ENCODE measurements around the gene SSX7.
"Not testable (repeated sequence)": the region's sequence is repeated elsewhere in the genome, so short reads cannot be mapped to it uniquely, and the experiment has no call there.

SSX7 gene, protein sequence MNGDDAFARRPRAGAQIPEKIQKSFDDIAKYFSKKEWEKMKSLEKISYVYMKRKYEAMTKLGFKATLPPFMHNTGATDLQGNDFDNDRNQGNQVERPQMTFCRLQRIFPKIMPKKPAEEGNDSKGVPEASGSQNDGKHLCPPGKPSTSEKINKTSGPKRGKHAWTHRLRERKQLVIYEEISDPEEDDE

DNA sequence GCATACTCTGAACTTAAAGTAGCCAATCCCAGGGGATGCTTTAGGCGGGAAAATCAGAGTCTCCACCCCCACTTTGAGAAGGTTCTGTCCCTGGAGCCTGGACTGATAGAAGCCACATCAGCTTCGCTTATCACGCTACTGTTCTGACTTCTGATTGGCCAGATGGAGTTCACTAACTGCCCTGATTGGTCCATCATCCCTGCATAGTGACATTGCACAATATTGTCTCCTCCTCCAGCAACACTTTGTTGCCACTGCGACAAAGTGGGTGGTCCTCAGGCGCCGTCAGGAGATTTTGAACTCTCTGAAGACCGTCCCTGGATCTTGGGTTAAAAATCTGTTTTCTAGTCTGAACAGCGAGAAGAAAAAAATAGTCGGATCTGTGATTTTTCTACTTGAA is at the start of gene SSX7:
SSX7 (minus strand) TSS at position 101 of the 400 bp plus-strand sequence. CDS start 1,428 bp downstream, outside the sequence.
- not testable (repeated sequence) for DNase-seq (ENCODE audit: low read depth)

DNA sequence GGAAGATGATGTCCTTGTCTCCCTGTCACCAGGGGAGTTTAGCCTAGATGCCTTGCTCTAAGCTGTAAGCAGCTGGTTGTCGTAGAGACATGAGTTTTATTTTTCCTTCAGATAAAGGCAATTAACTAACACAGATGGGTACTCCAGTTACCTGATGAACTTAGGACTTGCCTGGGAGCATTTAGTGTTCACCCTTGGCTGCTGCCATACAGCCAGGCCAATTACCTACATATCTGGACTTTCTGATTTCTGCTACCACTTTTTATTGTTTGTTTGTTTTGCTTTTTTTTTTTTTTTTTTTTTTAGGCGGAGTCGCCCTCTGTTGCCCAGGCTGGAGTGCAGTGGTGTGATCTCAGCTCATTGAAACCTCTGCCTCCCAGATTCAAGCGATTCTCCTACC is 37.3 kb upstream of the SSX7 start:
- DNase-seq (ENCODE audit: low read depth): not testable (repeated sequence)

DNA sequence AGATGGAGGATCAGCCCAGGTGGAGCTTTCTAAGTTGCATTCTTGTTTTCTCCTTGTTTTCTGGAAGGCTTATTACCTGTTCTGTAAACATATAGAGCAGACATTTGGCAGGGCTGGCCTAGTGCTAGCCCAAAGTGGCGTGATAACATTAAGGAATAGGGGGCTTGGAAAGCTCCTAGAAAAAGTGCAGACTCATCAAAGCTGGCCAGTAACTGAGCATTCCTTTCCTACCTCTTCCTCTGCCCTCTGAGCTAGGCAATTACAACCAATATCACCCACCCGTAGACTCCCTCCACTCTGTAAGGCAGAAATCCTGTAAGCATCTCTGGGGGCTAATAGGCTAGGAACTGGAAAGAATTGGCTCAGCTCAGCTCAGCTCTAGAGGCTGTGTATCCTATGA is 7.5 kb upstream of the SSX7 start:
- not testable (repeated sequence) for DNase-seq (ENCODE audit: low read depth)

DNA sequence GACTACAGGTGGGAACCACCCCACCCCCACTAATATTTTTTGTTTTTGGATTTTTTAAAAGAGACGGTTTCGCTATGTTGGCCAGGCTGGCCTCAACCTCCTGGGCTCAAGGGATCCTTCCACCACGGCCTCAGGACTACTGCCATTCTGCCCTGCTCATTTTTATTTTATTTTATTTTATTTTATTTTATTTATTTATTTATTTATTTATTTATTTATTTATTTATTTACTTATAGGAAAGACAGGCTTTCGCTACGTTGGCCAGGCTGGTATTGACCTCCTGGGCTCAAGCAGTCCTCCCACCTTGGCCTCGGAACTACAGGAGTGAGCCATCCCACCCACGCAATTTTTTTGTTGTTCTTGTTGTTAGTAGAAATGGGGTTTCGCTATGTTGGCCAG is 775 bp upstream of the SSX7 start:
- DNase-seq (ENCODE audit: low read depth): not testable (repeated sequence)

DNA sequence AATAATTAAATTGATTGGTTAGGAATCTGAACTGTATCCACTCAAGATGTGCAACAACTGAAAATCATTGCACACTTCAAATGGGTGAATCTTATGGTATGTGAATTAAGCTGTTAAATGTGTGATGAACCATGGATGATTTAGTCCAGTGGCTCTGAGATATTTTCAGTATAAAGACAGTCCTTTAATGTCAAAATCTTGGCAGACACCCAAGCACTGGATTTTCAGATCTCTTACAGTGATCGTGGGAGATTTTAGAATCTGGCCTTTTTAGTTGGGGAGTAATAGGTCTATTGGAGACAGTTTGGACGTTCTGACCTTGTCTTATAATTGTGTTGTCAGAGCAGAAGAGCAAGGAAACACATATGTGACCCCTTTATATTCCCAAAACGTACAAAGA is 4.0 kb downstream of the SSX7 start:
- DNase-seq (ENCODE audit: low read depth): not testable (repeated sequence)

DNA sequence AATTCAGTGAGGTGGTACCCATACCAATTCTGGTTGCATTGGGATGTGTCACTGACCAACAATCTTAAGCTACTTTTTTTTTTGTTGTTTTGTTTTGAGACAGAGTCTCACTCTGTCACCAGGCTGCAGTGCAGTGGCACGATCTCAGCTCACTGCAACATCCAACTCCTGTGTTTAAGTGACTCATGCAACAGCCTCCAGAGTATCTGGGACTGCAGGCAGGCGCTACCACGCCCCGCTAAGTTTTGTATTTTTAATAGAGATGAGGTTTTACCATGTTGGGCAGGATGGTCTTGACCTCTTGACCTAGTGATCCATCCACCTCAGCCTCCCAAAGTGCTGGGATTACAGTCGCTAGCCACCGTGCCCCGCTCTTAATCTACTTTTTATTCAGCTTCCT is 5.7 kb downstream of the SSX7 start:
- not testable (repeated sequence) for DNase-seq (ENCODE audit: low read depth)

DNA sequence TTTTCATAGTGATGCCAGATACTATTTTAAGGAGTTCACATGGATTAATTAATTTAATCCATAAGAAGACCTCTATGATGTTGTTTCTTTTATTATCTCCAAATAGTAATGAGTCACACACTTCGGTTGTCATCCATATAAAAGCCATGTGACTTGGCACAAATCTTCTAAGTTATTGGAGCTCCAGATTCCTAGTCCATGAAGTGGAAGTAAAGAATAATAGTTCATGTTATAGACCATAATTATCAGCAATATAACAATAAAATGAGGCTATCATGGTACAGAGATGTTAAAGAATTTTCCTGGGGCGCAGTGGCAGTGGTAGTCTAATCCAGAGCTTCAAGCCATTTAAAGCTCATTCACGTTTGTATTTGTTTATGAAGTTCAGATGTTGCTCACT is 26.2 kb downstream of the SSX7 start:
- not testable (repeated sequence) for DNase-seq (ENCODE audit: low read depth)

DNA sequence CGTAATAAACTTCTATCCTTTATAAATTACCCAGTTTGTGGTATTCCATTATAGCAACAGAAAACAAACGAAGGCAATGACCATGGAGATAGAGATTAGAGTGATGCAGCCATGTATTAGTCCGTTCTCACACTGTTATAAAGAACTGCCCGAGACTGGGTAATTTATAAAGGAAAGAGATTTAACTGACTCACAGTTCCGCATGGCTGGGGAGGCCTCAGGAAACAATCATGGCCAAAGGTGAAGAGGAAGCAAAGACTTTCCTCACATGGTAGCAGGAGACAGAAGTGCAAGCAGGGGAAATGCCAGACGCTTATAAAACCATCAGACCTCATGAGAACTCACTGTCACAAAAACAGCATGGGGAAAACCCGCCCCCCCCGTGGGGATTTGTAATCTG is 34.0 kb downstream of the SSX7 start:
- DNase-seq (ENCODE audit: low read depth): not testable (repeated sequence)

DNA sequence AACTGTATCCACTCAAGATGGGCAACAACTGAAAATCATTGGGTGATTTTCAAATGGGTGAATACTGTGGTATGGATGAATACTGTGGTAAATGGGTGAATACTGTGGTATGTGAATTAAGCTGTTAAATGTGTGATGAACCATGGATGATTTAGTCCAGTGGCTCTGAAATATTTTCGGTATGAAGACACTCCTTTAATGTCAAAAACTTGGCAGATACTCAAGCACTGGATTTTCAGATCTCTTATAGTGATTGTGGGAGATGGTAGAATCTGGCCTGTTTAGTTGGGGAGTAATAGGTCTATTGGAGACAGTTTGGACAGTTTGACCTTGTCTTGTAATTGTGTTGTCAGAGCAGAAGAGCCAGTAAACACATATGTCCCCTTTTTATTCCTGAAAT is 45.7 kb downstream of the SSX7 start:
- no peak for DNase-seq (ENCODE audit: low read depth)

DNA sequence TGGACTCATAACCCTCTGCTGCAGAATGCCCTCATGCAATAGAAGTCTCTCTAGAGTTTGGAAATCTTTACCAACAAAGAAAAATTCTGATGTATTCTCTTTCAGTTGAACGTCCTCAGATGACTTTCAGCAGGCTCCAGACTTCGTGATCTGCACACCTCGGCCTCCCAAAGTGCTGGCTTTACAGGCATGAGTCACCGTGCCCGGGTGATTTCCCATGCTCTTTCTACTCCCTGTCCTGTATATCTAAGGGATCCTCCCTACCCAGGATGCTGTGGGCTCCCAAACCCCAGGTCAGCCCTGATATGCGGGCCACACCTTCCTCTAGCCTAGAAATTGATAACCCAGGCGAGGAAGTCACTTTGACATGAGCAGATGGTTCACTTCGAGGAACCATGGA is 51.5 kb downstream of the SSX7 start:
- DNase-seq (ENCODE audit: low read depth): not testable (repeated sequence)

DNA sequence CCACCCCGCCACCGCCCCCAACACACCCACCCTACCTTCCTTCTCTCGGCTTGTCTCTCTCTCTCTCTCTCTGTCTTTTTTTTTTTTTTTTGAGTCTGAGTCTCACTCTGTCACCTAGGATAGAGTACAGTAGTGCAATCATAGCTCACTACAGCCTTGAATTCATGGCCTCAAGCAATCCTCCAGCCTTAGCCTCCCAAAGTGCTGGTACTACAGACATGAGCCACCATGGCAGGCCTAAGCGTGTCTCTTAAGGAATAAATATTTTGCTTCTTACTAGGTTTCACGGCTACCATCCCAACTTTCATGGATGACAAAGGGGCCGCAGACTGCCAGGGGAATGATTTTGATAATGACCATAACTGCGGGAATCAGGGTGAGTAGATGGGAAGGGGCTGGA is 55.8 kb downstream of the SSX7 start:
- DNase-seq (ENCODE audit: low read depth): no peak

DNA sequence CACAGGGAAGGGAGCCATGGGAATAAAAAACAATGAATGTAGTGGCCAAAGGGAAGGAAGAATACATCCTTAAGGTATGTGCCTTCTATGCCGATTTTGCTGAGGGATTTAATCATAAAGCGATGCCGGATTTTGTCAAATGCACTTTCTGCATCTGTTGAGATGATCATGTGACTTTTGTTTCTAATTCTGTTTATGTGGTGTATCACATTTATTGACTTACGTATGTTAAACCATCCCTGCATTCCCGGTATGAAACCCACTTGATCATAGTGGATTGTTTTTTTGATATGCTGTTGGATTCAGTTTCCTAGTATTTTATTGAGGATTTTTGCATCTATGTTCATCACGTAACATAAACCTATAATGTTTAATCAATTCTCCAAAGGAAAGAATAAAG is 60.0 kb downstream of the SSX7 start:
- no peak for DNase-seq (ENCODE audit: low read depth)

All from amniotic epithelial cell (primary cell).